ENCODE measurements around the gene SOHLH1.

- TF ChIP-seq CTCF (IDR thresholded peaks at IDR 0.05), result no peak
- no peak for TF ChIP-seq POLR2A (IDR thresholded peaks at IDR 0.05)
Observed at GRCh38 chr9:135649508-135649907, 49.8 kb downstream of the SOHLH1 start.

Data from Peyer's patch (tissue), 4 donors.